Measurements from ENCODE around the gene LRRC49. TPM values are rescaled to one million over a fixed set of nuclear protein-coding genes. Genes with fewer than 3 reads are reported as not detected.

Gene LRRC49
- total RNA-seq, 1 donor from 2014 or later, result 4.7 TPM

DNA sequence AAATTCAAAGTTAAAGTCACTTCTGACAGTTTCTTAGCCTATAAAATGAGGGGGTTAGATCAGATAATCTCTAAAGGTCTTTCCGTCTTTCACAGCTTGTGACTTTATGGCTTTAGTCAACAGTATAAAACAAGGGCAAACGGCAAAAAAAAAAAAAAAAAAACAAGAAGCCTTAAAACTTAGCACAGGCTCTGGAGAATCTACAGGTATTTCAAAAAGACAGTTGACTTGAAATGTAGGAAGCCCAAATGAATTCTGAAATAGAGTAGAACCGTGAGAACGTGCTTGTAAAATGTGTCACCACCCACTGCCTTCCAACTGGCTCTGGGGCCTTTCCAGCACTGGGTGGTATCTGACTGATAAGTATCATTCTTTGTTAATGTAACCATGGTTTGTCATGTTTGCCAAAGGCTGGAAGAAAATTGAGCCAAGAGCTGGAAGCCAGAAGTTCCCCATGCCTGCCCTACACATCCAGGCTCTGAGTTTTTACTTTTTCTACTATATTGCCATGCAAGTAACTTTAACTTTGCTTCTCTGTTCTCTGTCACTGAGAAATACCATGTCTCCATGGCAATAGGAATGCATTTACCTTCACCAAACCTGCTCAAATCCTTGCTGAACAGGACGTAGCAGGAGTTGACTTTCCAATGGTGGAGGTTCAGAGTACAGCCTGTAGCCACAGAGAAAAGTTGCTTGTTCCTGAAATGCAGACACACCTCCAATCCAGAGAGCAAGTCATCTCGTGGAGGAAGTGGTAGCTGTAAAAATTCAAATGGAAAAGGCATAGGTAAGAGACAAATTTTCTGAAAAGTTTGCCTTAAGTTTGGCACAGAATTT is 186.8 kb downstream of the LRRC49 start:
- peak; percentile 90 for DNase-seq (ENCODE audit: low read depth)
- FAIRE-seq, result no peak
- H3K4me3 ChIP-seq (ENCODE audit: low read depth, low read length), result no peak overlapping the region

DNA sequence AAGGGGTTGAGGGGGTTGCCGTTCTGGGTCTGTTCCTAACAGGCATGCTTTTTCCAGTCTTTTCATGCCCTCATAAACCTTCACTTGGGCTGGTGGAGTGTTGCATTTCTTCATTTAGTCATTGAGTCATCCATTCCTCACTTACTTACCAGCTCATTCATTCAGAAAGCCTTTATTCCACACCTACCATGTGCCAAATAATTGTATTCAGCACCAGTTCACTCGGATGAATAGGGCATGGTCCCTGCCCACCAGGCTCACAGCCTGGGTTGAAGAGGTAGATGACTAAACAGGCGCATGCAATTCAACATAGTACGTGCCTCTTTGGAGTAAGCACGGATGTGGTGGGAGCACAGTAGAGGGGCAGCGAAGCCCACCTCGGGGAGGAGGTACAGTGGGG is 187.5 kb downstream of the LRRC49 start:
- Histone ChIP-seq H3K4me3 (ENCODE audit: low read depth, low read length) (no peak overlapping the region), H3K36me3 (ENCODE audit: control insufficient read depth, insufficient read depth, low read length) (no peaks in the 10 kb centered on the region), H3K27me3 (ENCODE audit: control insufficient read depth, insufficient read depth, low read length) (no peaks in the 10 kb centered on the region)
- TF ChIP-seq, protein P1, sequence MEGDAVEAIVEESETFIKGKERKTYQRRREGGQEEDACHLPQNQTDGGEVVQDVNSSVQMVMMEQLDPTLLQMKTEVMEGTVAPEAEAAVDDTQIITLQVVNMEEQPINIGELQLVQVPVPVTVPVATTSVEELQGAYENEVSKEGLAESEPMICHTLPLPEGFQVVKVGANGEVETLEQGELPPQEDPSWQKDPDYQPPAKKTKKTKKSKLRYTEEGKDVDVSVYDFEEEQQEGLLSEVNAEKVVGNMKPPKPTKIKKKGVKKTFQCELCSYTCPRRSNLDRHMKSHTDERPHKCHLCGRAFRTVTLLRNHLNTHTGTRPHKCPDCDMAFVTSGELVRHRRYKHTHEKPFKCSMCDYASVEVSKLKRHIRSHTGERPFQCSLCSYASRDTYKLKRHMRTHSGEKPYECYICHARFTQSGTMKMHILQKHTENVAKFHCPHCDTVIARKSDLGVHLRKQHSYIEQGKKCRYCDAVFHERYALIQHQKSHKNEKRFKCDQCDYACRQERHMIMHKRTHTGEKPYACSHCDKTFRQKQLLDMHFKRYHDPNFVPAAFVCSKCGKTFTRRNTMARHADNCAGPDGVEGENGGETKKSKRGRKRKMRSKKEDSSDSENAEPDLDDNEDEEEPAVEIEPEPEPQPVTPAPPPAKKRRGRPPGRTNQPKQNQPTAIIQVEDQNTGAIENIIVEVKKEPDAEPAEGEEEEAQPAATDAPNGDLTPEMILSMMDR (IDR thresholded peaks at IDR 0.05; ENCODE audit: insufficient read depth, low read length, severe bottlenecking), result no peak
- FAIRE-seq, result no peak
- DNase-seq (ENCODE audit: low read depth), result peak; percentile 92

More for the DNA sequence above, 186.8 kb downstream of the LRRC49 start:
- no peaks in the 10 kb centered on the region for H3K27me3 ChIP-seq (ENCODE audit: control insufficient read depth, insufficient read depth, low read length)
- no peaks in the 10 kb centered on the region for H3K36me3 ChIP-seq (ENCODE audit: control insufficient read depth, insufficient read depth, low read length)
- TF ChIP-seq, protein P1 (IDR thresholded peaks at IDR 0.05; ENCODE audit: insufficient read depth, low read length, severe bottlenecking), result no peak

DNA sequence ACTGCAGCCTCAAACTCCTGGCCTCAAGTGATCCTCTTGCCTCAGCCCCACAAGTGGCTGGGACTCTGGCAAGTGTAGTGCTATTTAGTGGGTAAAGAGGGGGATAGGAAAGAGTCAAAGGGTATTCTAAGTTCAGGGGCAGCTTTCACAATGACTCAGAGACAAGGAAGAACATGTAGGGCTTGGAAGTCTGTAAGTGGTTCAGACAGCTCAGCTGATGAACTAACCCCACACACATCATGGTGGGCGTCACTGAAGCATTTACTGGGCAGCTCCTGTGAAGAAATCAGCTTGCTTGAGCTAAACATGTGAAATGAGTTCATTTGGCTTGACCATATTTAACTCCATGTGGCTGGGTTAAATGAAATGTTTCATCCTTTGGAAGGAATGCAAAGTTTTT is 188.1 kb downstream of the LRRC49 start:
- Histone ChIP-seq H3K36me3 (ENCODE audit: control insufficient read depth, insufficient read depth, low read length) (no peaks in the 10 kb centered on the region), H3K4me3 (ENCODE audit: low read depth, low read length) (no peak overlapping the region), H3K27me3 (ENCODE audit: control insufficient read depth, insufficient read depth, low read length) (no peaks in the 10 kb centered on the region)
- no peak for FAIRE-seq
- peak; percentile 95 for DNase-seq (ENCODE audit: low read depth)
- TF ChIP-seq, protein P1 (IDR thresholded peaks at IDR 0.05; ENCODE audit: insufficient read depth, low read length, severe bottlenecking), result no peak

DNA sequence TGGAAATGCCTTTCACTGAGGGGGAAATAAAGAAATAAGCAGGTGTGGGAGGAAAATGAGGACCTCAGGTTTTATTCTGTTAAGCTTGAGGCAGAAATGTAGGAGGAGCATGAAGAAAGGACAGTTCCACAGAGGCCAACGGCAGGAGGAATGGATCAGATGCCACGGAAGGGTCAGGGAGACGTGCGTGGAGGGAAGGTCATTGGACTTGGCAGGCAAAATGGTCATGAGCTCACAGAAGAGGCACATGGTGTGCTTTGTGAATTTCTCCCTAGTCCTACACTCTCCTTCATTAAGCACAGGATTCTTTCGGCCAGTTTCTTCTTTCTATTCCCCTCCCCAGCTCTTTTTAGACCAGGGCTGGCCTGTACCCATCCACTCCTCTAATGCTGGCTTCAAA is 190.2 kb downstream of the LRRC49 start:
- no peaks in the 10 kb centered on the region for H3K27me3 ChIP-seq (ENCODE audit: control insufficient read depth, insufficient read depth, low read length)
- TF ChIP-seq, protein P1 (IDR thresholded peaks at IDR 0.05; ENCODE audit: insufficient read depth, low read length, severe bottlenecking), result no peak
- FAIRE-seq (no peak), DNase-seq (ENCODE audit: low read depth) (no peak)
- no peak overlapping the region for H3K4me3 ChIP-seq (ENCODE audit: low read depth, low read length)
- H3K36me3 ChIP-seq (ENCODE audit: control insufficient read depth, insufficient read depth, low read length), result no peaks in the 10 kb centered on the region

DNA sequence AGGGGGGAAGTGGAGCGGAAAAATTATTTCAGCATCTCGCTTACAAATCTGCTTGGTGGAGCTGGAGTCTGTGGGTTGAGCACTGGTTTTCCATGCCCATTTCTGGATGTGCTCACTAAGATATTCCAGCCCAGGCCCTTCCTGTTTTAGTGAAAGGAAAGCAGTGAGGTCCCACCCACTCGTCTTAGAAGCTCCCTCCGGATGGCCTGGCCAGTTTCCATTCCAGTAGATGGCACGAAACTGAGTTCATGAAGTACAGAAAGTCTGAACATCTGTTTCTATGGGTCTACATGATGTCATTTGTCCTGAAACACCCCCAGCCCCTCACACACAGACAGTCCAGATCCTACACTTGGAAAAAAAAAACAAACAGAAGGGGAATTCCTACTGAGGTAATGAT is 190.7 kb downstream of the LRRC49 start:
- Histone ChIP-seq H3K27me3 (ENCODE audit: control insufficient read depth, insufficient read depth, low read length) (no peaks in the 10 kb centered on the region), H3K4me3 (ENCODE audit: low read depth, low read length) (no peak overlapping the region), H3K36me3 (ENCODE audit: control insufficient read depth, insufficient read depth, low read length) (no peaks in the 10 kb centered on the region)
- TF ChIP-seq, protein P1 (IDR thresholded peaks at IDR 0.05; ENCODE audit: insufficient read depth, low read length, severe bottlenecking), result no peak
- FAIRE-seq (no peak), DNase-seq (ENCODE audit: low read depth) (no peak)
